Stomach (tissue), 9 donors: ENCODE results near the gene TAGLN2. TPM values are rescaled to one million over a fixed set of nuclear protein-coding genes. Genes with fewer than 3 reads are reported as not detected.

Source experiments
- DNase-seq, 2 donors: peaks; one replicate each; pipeline versions ENCODE4 v3.0.0 to v3.0.0-alpha.2; 2013 to 2019
- H3K27ac ChIP-seq, 5 donors: fragments of 200-600 bp in 4 of 5; sonication (generic) in 4 of 5; one replicate each; pipeline ENCODE4 v1.5.1; 2013 to 2019; ENCODE audit warnings: mild to moderate bottlenecking in 1 of 5, moderate library complexity in 1 of 5
- H3K27me3 ChIP-seq, 3 donors: fragments of 200-600 bp; sonication (generic); one replicate each; pipeline ENCODE4 v1.5.1; 2017 to 2019; ENCODE audit warnings: mixed run types in 1 of 3
- H3K36me3 ChIP-seq, 4 donors: fragments of 200-600 bp; sonication (generic); 1 replicate in 3 of 4; 2 replicates in 1 of 4; pipeline ENCODE4 v1.5.1; 2016 to 2019
- H3K4me1 ChIP-seq, 4 donors: fragments of 200-600 bp; sonication (generic); one replicate each; pipeline ENCODE4 v1.5.1; 2016 to 2019
- H3K4me3 ChIP-seq, 4 donors: fragments of 200-600 bp; sonication (generic) in 3 of 4; one replicate each; pipeline ENCODE4 v1.5.1; 2016 to 2019; ENCODE audit warnings: mild to moderate bottlenecking in 1 of 4
- H3K9me3 ChIP-seq, 4 donors: fragments of 200-600 bp; sonication (generic); one replicate each; pipeline ENCODE4 v1.5.1; 2016 to 2019
- EP300 ChIP-seq: sonication (generic); formaldehyde crosslinking; IDR thresholded peaks from one replicate; pipeline ENCODE4 v1.6.1; 2017; ENCODE audit warnings: antibody characterized with exemption
- POLR2A ChIP-seq, 4 donors: fragments of 450-650 bp; IDR thresholded peaks; one replicate each; pipeline ENCODE4 v1.6.1; 2016; ENCODE audit warnings: antibody characterized with exemption in 4 of 4, control low read depth in 2 of 4, mild to moderate bottlenecking in 1 of 4, moderate library complexity in 1 of 4
- POLR2AphosphoS5 ChIP-seq, 3 donors: sonication (generic); formaldehyde crosslinking; IDR thresholded peaks; one replicate each; pipeline ENCODE4 v1.6.1; 2016; ENCODE audit warnings: antibody characterized with exemption in 3 of 3
- WGBS, 5 donors: extraction: QIAGEN DNeasy Blood & Tissue Kit in 3 of 5; methylation state at CpG; one replicate each; pipeline versions ENCODE4 v1.1.5 to v1.1.7; 2013 to 2018; 5-methylcytosine and 5-hydroxymethylcytosine counted together
- intact Hi-C: fragments of 100-400 bp; cut with DNase I; formaldehyde crosslinking; loops from one replicate; pipeline ENCODE4 v1.15.1; 2023; ENCODE audit warnings: low total_unique reads
- polyA plus RNA-seq, 3 donors: library from polyadenylated mRNA; stranded (reverse); fragments of 200-250 nt; gene quantifications; one replicate each; pipeline ENCODE4 v1.2.3, GENCODE V29; 2013
- total RNA-seq, 5 donors: library from RNA; depleted of rRNA; stranded (reverse); fragments of >200 nt; gene quantifications; one replicate each; pipeline versions ENCODE4 v1.1.0 to v1.2.3, GENCODE V29; 2014 to 2016
- TF ChIP-seq, protein P1 (sequence below), 7 experiments: fragments of 450-650 bp in 4 of 7; fragments of 200-600 bp in 3 of 7; sonication (generic) in 3 of 7; IDR thresholded peaks; one replicate each; pipeline ENCODE4 v1.5.1; 2016 to 2019; ENCODE audit warnings: antibody characterized with exemption in 7 of 7, control low read depth in 2 of 7, mild to moderate bottlenecking in 1 of 7
- donor health status: healthy with polysubstance abuse.
- donor health status: Bipolar disorder and iron deficiency.
- donor health status: healthy.

TAGLN2 gene
- total and polyA plus RNA-seq, 8 donors = 49.0 to 1,290 (median 292) TPM

GRCh38 chr1:159934136-159935039 lies 9.1 kb upstream of the TAGLN2 start:
- no peaks in the 10 kb centered on the region for H3K9me3 ChIP-seq
- TF ChIP-seq POLR2AphosphoS5 (IDR thresholded peaks at IDR 0.05) = no peak
- TF ChIP-seq POLR2A (IDR thresholded peaks at IDR 0.05) = no peak
- no peak for TF ChIP-seq EP300
- no peak overlapping the region for H3K27ac ChIP-seq
- peaks cover 0 to 16% (median 0%) of the 10 kb centered on the region in 3 donors for H3K27me3 ChIP-seq
- WGBS, 5 donors = 88 to 92% (median 91%) methylated on average over 7 to 14 of the region's 14 CpGs
- intact Hi-C loops = loop anchor here (5.0 kb wide), 1 partner anchor 73 kb away; no protein-coding TSS in a partner anchor
- H3K36me3 ChIP-seq = peaks cover 0 to 8% (median 0%) of the 10 kb centered on the region in 4 donors
- peaks cover 12 to 32% (median 22%) of the 10 kb centered on the region in 4 donors for H3K4me1 ChIP-seq
- H3K4me3 ChIP-seq = no peak overlapping the region
- no peak for DNase-seq

DNA sequence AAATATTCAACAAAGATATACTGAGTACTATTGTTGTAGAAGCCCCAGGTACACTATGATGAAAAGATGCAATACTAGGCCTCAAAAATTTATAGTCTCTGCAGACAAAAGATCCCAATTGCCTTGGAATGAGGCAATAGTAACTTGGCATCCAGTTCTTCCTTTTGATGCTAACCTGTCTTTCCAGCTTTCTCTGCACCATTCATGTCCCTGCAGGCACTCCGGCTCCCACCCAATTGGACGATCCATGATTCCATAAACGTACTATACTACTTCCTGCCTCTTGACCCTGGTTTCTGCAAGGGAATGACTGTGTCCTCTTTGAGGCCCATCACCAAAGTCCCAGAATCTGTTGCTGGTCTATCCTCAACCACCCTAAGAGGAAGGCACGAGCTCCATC lies 8.0 kb upstream of the TAGLN2 start:
- no peak overlapping the region for H3K4me3 ChIP-seq
- TF ChIP-seq EP300 (no peak), POLR2A (IDR thresholded peaks at IDR 0.05) (no peak), POLR2AphosphoS5 (IDR thresholded peaks at IDR 0.05) (no peak)
- TF ChIP-seq, protein P1, sequence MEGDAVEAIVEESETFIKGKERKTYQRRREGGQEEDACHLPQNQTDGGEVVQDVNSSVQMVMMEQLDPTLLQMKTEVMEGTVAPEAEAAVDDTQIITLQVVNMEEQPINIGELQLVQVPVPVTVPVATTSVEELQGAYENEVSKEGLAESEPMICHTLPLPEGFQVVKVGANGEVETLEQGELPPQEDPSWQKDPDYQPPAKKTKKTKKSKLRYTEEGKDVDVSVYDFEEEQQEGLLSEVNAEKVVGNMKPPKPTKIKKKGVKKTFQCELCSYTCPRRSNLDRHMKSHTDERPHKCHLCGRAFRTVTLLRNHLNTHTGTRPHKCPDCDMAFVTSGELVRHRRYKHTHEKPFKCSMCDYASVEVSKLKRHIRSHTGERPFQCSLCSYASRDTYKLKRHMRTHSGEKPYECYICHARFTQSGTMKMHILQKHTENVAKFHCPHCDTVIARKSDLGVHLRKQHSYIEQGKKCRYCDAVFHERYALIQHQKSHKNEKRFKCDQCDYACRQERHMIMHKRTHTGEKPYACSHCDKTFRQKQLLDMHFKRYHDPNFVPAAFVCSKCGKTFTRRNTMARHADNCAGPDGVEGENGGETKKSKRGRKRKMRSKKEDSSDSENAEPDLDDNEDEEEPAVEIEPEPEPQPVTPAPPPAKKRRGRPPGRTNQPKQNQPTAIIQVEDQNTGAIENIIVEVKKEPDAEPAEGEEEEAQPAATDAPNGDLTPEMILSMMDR (IDR thresholded peaks at IDR 0.05) = no peak
- H3K4me1 ChIP-seq = peaks cover 12 to 25% (median 20%) of the 10 kb centered on the region in 4 donors
- WGBS, 5 donors = 82 to 95% (median 84%) methylated on average over 4 of the region's 4 CpGs
- peaks cover 0 to 16% (median 0%) of the 10 kb centered on the region in 3 donors for H3K27me3 ChIP-seq
- no peak overlapping the region for H3K27ac ChIP-seq
- H3K9me3 ChIP-seq = no peaks in the 10 kb centered on the region
- intact Hi-C loops = loop anchor here (5.0 kb wide), 1 partner anchor 74 kb away; no protein-coding TSS in a partner anchor
- peaks cover 0 to 10% (median 0%) of the 10 kb centered on the region in 4 donors for H3K36me3 ChIP-seq
- no peak for DNase-seq

DNA sequence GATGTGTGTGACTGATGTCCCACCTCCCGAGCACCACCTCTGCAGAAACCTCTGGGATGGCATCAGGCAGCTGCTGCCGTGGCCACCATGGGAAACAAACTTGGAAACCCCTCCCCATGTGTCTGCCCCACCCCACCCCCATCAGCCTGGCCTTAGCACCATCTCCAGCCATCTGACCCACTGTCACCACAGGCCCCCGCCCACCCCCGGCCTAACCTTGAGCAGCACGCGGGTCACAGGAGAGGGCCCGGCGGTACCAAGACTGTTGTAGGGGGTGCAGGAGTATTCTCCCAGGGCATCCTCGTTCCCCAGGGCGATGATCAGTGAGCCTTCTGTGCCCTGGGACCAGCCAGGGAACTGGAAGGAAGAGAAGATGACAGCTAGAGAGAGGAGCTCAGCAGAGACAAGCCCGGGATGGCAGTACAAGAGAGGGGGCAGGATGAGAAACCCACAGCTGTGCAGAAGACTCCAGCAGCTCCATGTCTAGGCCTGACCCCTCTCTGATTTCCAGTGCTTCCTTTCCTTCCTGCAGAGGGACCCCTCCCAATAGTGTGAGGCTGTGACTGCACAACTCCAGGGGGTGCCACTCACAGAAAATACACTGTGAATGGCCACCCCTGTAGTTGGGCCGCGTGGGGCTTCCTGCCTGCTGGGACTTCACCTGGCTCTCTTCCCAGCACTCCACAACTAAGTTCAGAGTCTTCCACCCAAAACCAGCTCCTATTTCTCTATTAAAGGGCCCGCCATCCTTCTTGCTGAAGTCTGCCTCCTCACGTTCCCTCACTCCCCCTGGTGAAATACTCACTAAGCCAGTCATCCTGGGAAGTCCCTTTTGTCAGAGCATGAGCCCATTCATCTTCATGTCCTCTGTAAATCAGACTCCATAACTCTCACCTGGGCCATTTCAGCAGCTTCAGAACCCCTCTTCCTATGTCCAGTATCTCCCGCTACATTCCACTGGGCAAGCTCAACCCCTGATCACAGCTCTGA lies 7.3 kb upstream of the TAGLN2 start:
- Histone ChIP-seq H3K27ac (no peak overlapping the region), H3K4me1 (peaks cover 11 to 18% (median 17%) of the 10 kb centered on the region in 4 donors), H3K9me3 (no peaks in the 10 kb centered on the region), H3K4me3 (no peak overlapping the region), H3K27me3 (peaks cover 0 to 10% (median 0%) of the 10 kb centered on the region in 3 donors), H3K36me3 (peaks cover 0 to 10% (median 0%) of the 10 kb centered on the region in 4 donors)
- intact Hi-C loops = loop anchor here (5.0 kb wide), 1 partner anchor 75 kb away; no protein-coding TSS in a partner anchor
- TF ChIP-seq EP300 = no peak
- TF ChIP-seq, protein P1 (IDR thresholded peaks at IDR 0.05) = no peak
- no peak for TF ChIP-seq POLR2AphosphoS5 (IDR thresholded peaks at IDR 0.05)
- TF ChIP-seq POLR2A (IDR thresholded peaks at IDR 0.05) = no peak
- WGBS, 5 donors = 82 to 89% (median 84%) methylated on average over 14 to 16 of the region's 16 CpGs
- no peak for DNase-seq

DNA sequence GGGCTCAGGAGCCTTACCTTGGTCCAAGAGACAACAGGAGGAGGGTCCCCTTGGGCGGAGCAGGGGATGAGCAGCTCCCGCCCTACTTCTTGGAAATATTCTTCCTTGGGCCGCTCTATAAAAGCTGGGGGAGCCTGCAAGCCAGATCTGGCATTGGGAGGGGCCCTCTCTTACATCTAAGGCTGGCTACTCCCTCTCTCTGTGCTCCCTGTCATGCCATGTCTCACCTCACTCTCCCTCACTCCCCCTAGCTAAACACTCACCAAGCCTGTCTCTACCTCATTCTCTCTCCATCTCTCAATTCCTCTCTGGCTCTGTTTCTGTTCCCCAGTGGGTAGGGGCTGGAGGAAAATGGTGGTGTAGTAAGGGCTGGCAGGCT lies 6.5 kb upstream of the TAGLN2 start:
- no peak for DNase-seq
- WGBS, 5 donors = 93 to 100% (median 97%) methylated on average over 3 of the region's 3 CpGs
- Histone ChIP-seq H3K4me3 (no peak overlapping the region), H3K27ac (no peak overlapping the region), H3K9me3 (no peaks in the 10 kb centered on the region), H3K36me3 (peaks cover 0 to 10% (median 0%) of the 10 kb centered on the region in 4 donors), H3K27me3 (peaks cover 0 to 3% (median 0%) of the 10 kb centered on the region in 3 donors), H3K4me1 (peaks cover 3 to 15% (median 9%) of the 10 kb centered on the region in 4 donors)
- TF ChIP-seq, protein P1 (IDR thresholded peaks at IDR 0.05) = no peak
- TF ChIP-seq POLR2AphosphoS5 (IDR thresholded peaks at IDR 0.05) = no peak
- intact Hi-C loops = loop anchor here (5.0 kb wide), 1 partner anchor 76 kb away; no protein-coding TSS in a partner anchor
